GM19025 (cell line): ENCODE data around the gene AKR1A1.
"Not testable (repeated sequence)": the region's sequence is repeated elsewhere in the genome, so short reads cannot be mapped to it uniquely, and the experiment has no call there.

ENCODE experiments used
- ATAC-seq: cut with Tn5 transposase; IDR thresholded peaks from one replicate; pipeline ENCODE4 v1.9.1; 2021; ENCODE audit warnings: mild to moderate bottlenecking, low read depth, moderate library complexity; ENCODE audit not compliant: unreplicated experiment

The AKR1A1 gene

GRCh38 chr1:45522324-45523104 lies 28.1 kb upstream of the AKR1A1 start:
- ATAC-seq: no peak

- ATAC-seq: not testable (repeated sequence)
These were observed 27.1 kb upstream of the AKR1A1 start for GRCh38 chr1:45523516-45523915.

- ATAC-seq: not testable (repeated sequence)
These were observed 26.7 kb upstream of the AKR1A1 start for GRCh38 chr1:45523975-45524374.

GRCh38 chr1:45526135-45526644 lies 24.4 kb upstream of the AKR1A1 start:
- ATAC-seq: no peak

- no peak for ATAC-seq
These were observed 19.9 kb upstream of the AKR1A1 start for GRCh38 chr1:45530632-45531135.

- no peak for ATAC-seq
These were observed 18.8 kb upstream of the AKR1A1 start for GRCh38 chr1:45531873-45532272.

- no peak for ATAC-seq
These were observed 14.4 kb upstream of the AKR1A1 start for GRCh38 chr1:45535988-45536766.

GRCh38 chr1:45536886-45537285 lies 13.7 kb upstream of the AKR1A1 start:
- ATAC-seq: no peak

- no peak for ATAC-seq
These were observed 9.4 kb upstream of the AKR1A1 start for GRCh38 chr1:45541193-45541592.

- ATAC-seq: no peak
These were observed 8.0 kb upstream of the AKR1A1 start for GRCh38 chr1:45542591-45542990.

- peak; percentile 56 for ATAC-seq
These were observed 6.8 kb upstream of the AKR1A1 start for GRCh38 chr1:45543581-45544417.

GRCh38 chr1:45544530-45544929 lies 6.1 kb upstream of the AKR1A1 start:
- no peak for ATAC-seq

GRCh38 chr1:45545019-45545493 lies 5.6 kb upstream of the AKR1A1 start:
- peak; percentile 54 for ATAC-seq

- ATAC-seq: no peak
These were observed 4.9 kb upstream of the AKR1A1 start for GRCh38 chr1:45545553-45546310.

- no peak for ATAC-seq
These were observed 1.1 kb downstream of the AKR1A1 start for GRCh38 chr1:45551684-45552083.

GRCh38 chr1:45552331-45552730 lies 1.7 kb downstream of the AKR1A1 start:
- ATAC-seq: no peak

- ATAC-seq: no peak
These were observed 3.6 kb downstream of the AKR1A1 start for GRCh38 chr1:45554198-45554597.

- ATAC-seq: no peak
These were observed 6.9 kb downstream of the AKR1A1 start for GRCh38 chr1:45557422-45557944.

- ATAC-seq: no peak
These were observed 13.2 kb downstream of the AKR1A1 start for GRCh38 chr1:45563843-45564242.
